ENCODE results near the gene TRIOBP. TPM values are rescaled to one million over a fixed set of nuclear protein-coding genes. Genes with fewer than 3 reads are reported as not detected.

TRIOBP gene, protein sequence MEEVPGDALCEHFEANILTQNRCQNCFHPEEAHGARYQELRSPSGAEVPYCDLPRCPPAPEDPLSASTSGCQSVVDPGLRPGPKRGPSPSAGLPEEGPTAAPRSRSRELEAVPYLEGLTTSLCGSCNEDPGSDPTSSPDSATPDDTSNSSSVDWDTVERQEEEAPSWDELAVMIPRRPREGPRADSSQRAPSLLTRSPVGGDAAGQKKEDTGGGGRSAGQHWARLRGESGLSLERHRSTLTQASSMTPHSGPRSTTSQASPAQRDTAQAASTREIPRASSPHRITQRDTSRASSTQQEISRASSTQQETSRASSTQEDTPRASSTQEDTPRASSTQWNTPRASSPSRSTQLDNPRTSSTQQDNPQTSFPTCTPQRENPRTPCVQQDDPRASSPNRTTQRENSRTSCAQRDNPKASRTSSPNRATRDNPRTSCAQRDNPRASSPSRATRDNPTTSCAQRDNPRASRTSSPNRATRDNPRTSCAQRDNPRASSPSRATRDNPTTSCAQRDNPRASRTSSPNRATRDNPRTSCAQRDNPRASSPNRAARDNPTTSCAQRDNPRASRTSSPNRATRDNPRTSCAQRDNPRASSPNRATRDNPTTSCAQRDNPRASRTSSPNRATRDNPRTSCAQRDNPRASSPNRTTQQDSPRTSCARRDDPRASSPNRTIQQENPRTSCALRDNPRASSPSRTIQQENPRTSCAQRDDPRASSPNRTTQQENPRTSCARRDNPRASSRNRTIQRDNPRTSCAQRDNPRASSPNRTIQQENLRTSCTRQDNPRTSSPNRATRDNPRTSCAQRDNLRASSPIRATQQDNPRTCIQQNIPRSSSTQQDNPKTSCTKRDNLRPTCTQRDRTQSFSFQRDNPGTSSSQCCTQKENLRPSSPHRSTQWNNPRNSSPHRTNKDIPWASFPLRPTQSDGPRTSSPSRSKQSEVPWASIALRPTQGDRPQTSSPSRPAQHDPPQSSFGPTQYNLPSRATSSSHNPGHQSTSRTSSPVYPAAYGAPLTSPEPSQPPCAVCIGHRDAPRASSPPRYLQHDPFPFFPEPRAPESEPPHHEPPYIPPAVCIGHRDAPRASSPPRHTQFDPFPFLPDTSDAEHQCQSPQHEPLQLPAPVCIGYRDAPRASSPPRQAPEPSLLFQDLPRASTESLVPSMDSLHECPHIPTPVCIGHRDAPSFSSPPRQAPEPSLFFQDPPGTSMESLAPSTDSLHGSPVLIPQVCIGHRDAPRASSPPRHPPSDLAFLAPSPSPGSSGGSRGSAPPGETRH (N-terminal part only)
- total RNA-seq, result 108 TPM

DNA sequence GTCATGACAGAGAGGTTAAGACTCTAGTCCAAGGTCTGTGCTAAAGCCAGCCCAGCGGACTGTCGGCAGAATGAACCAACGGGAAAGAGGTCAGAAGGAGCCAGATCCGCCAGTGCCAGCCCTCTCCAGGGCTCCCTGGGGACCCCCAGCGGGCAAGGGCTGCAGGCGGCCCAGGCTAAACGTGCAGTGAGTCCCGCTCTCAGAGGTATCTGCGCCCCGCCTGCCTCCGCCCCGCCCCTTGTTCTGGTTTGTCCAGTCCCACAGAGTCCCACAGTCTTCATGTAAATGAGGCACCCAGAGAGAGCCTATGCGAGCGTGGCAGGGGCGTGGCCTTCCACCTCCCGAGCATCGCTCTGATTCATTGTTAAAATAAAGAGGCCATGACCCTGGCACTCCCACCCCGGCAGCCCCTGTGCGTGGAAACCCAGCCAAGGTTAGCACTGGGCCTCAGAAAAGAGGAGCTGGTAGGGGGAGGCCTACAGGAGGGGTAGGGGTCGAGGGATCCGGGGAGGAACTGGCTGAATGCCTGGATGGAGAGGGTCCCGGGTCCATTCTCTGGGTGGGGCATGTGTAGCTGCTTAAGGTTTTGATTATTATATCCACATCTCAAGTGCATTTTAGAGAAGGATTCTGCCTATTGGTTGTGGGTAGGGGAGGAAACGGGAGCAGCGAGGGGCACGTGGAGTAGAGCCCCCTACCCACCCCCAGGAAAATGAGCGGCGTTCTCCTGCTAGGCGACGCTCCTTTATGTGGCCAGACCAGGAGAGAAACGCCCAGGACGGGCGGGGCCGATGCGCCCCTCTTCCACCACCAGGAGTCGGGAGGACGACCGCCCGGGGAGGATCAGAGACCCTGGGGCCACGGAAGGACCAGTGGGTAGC is at the start of gene TRIOBP:
Gene TRIOBP (plus strand): TSS at position 392 of the 881 bp plus-strand sequence. CDS start 4,318 bp downstream, outside the sequence.
- peaks cover 0 to 27% of the 10 kb centered on the region in 2 donors for H3K36me3 ChIP-seq
- no peaks in the 10 kb centered on the region for H3K27me3 ChIP-seq
- DNase-seq (ENCODE audit: extremely low spot score in 2 of 2), result no peak
- peaks cover 14% of the 10 kb centered on the region for H3K4me1 ChIP-seq
- intact Hi-C loops (cut with DNase I), result no loop called here
- peak within 1 kb of the TSS; percentile 18 to 22 for H3K4me3 ChIP-seq
- TF ChIP-seq POLR2AphosphoS5 (IDR thresholded peaks at IDR 0.05; ENCODE audit: insufficient read depth in 1 of 2, low read depth in 1 of 2) (peak; percentile 68 to 73), POLR2A (IDR thresholded peaks at IDR 0.05) (no peak)
- H3K27ac ChIP-seq, result peak within 1 kb of the TSS; percentile 5
- no peaks in the 10 kb centered on the region for H3K9me3 ChIP-seq

DNA sequence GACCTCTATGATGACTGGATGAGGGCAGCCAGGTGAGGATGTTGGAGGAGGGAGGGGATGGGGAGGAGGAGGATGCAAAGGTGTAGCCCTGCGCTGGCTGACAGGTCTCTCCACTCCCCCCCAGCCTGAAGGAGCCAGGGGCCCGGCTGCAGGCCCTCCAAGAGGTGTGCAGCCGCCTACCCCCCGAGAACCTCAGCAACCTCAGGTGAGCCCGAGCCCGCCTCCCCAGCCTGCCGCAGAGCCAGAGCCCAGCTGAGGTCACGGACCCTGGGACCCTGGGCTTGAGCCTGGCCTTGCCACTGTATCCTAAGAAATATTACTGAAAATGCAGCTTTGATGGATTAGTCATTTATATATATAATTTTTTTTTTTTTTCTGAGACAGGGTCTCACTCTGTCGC is 49.5 kb upstream of the TRIOBP start:
- Histone ChIP-seq H3K27ac (no peak overlapping the region), H3K9me3 (no peaks in the 10 kb centered on the region), H3K36me3 (peaks cover 0 to 19% of the 10 kb centered on the region in 2 donors), H3K4me3 (no peak overlapping the region), H3K4me1 (peaks cover 13% of the 10 kb centered on the region), H3K27me3 (no peaks in the 10 kb centered on the region)
- no peak for TF ChIP-seq POLR2AphosphoS5 (IDR thresholded peaks at IDR 0.05; ENCODE audit: insufficient read depth in 1 of 2, low read depth in 1 of 2)
- TF ChIP-seq, protein P1, sequence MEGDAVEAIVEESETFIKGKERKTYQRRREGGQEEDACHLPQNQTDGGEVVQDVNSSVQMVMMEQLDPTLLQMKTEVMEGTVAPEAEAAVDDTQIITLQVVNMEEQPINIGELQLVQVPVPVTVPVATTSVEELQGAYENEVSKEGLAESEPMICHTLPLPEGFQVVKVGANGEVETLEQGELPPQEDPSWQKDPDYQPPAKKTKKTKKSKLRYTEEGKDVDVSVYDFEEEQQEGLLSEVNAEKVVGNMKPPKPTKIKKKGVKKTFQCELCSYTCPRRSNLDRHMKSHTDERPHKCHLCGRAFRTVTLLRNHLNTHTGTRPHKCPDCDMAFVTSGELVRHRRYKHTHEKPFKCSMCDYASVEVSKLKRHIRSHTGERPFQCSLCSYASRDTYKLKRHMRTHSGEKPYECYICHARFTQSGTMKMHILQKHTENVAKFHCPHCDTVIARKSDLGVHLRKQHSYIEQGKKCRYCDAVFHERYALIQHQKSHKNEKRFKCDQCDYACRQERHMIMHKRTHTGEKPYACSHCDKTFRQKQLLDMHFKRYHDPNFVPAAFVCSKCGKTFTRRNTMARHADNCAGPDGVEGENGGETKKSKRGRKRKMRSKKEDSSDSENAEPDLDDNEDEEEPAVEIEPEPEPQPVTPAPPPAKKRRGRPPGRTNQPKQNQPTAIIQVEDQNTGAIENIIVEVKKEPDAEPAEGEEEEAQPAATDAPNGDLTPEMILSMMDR (IDR thresholded peaks at IDR 0.05), result no peak
- DNase-seq (ENCODE audit: extremely low spot score in 2 of 2), result no peak
- intact Hi-C loops (cut with DNase I), result loop anchor here (10.0 kb wide), 1 partner anchor 147 kb away; no protein-coding TSS in a partner anchor

DNA sequence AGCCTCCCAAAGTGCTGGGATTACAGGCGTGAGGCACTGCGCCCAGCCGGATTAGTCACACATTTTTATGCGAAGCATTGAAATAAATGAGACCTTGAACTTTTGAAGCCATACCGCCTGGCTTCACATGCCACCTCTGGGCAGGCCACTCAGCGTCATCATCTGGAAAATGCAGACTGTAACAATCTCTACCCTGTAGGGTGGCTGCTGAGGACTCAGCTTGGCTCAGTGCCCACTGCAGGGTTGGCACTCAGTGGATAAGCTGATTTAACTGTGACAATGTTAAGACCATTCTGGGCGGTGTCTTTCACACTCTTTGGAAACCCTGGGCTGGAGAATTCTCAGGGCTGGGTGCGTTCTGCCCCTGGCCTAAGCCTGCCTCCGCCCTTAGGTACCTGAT is 48.9 kb upstream of the TRIOBP start:
- intact Hi-C loops (cut with DNase I), result loop anchor here (10.0 kb wide), 1 partner anchor 147 kb away; no protein-coding TSS in a partner anchor
- no peak for DNase-seq (ENCODE audit: extremely low spot score in 2 of 2)
- Histone ChIP-seq H3K27ac (no peak overlapping the region), H3K4me3 (no peak overlapping the region), H3K36me3 (peaks cover 0 to 26% of the 10 kb centered on the region in 2 donors), H3K4me1 (peaks cover 7% of the 10 kb centered on the region), H3K9me3 (no peaks in the 10 kb centered on the region), H3K27me3 (no peaks in the 10 kb centered on the region)
- TF ChIP-seq POLR2AphosphoS5 (IDR thresholded peaks at IDR 0.05; ENCODE audit: insufficient read depth in 1 of 2, low read depth in 1 of 2) (peak in 1 of 2 donors; percentile 48), POLR2A (IDR thresholded peaks at IDR 0.05) (no peak)
- TF ChIP-seq, protein P1 (IDR thresholded peaks at IDR 0.05), result no peak

DNA sequence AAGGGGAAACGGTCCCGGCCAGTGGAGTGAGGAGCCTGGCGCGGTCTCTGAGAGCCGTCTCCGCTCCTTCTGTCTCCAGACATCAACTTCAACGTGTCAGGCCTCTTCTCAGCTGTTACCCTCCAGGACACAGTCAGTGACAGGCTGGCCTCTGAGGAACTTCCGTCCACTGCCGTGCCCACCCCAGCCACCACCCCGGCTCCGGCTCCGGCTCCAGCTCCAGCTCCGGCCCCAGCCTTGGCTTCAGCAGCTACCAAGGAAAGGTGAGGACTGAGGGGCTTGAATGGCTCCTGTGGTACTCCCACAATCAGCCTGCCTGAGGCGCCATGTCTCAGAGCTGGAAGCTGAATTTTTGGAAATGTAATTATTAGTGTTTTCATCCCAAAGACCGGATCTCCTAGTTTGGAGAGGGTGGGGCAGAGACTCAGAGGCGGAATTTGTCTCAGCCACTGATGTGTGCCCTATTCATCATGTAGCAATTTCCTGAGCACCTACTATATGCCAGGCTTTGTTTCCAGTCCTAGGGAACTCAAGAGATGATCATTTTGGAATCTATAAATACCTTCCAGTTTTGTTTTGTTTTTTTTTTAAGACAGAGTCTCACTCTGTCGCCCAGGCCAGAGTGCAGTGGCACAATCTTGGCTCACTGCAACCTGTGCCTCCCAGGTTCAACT is 46.2 kb upstream of the TRIOBP start:
- Histone ChIP-seq H3K27me3 (no peaks in the 10 kb centered on the region), H3K9me3 (no peaks in the 10 kb centered on the region), H3K27ac (no peak overlapping the region), H3K4me3 (no peak overlapping the region), H3K4me1 (no peaks in the 10 kb centered on the region), H3K36me3 (peaks cover 0 to 41% of the 10 kb centered on the region in 2 donors)
- TF ChIP-seq POLR2A (IDR thresholded peaks at IDR 0.05) (no peak), POLR2AphosphoS5 (IDR thresholded peaks at IDR 0.05; ENCODE audit: insufficient read depth in 1 of 2, low read depth in 1 of 2) (no peak)
- TF ChIP-seq, protein P1 (IDR thresholded peaks at IDR 0.05), result no peak
- intact Hi-C loops (cut with DNase I), result no loop called here
- no peak for DNase-seq (ENCODE audit: extremely low spot score in 2 of 2)
